H9 (cell line): ENCODE results near the gene VIPR1. TPM values are rescaled to one million over a fixed set of nuclear protein-coding genes. Genes with fewer than 3 reads are reported as not detected.

Experiments used
- DNase-seq: peaks from one replicate; pipeline ENCODE4 v3.0.0-alpha.2; 2017
- H2AFZ ChIP-seq: one replicate; pipeline ENCODE4 v1.6.1; 2013; ENCODE audit warnings: mild to moderate bottlenecking, low read length, control low read depth, moderate library complexity
- H2AK5ac ChIP-seq: 2 replicates; pipeline ENCODE4 v1.6.1; 2013; ENCODE audit warnings: low read length, control low read depth, mixed read lengths; ENCODE audit not compliant: insufficient read length
- H2BK120ac ChIP-seq: one replicate; pipeline ENCODE4 v1.6.1; 2013; ENCODE audit warnings: low read depth, mild to moderate bottlenecking, low read length, control low read depth, inconsistent platforms; ENCODE audit not compliant: poor library complexity, severe bottlenecking
- H2BK12ac ChIP-seq: 2 replicates; pipeline ENCODE4 v1.6.1; 2013; ENCODE audit warnings: low read length, control low read depth, mixed read lengths, low read depth; ENCODE audit not compliant: insufficient read length
- H2BK15ac ChIP-seq: 2 replicates; pipeline ENCODE4 v1.6.1; 2013; ENCODE audit warnings: low read depth, low read length, control low read depth
- H2BK20ac ChIP-seq: one replicate; pipeline ENCODE4 v1.6.1; 2013; ENCODE audit warnings: low read depth, mild to moderate bottlenecking, low read length, control low read depth, inconsistent platforms; ENCODE audit not compliant: poor library complexity, severe bottlenecking
- H2BK5ac ChIP-seq: 2 replicates; pipeline ENCODE4 v1.6.1; 2013; ENCODE audit warnings: low read length, control low read depth, mixed read lengths; ENCODE audit not compliant: insufficient read length
- H3K14ac ChIP-seq: 2 replicates; pipeline ENCODE4 v1.6.1; 2013; ENCODE audit warnings: low read length, control low read depth; ENCODE audit not compliant: insufficient read depth
- H3K18ac ChIP-seq: 2 replicates; pipeline ENCODE4 v1.6.1; 2013; ENCODE audit warnings: low read depth, mild to moderate bottlenecking, mixed read lengths, low read length, control low read depth; ENCODE audit not compliant: insufficient read length
- H3K23ac ChIP-seq: 2 replicates; pipeline ENCODE4 v1.6.1; 2013; ENCODE audit warnings: low read length, control low read depth, mixed read lengths, low read depth; ENCODE audit not compliant: insufficient read length
- H3K23me2 ChIP-seq: 2 replicates; pipeline ENCODE4 v1.6.1; 2013; ENCODE audit warnings: low read depth, mild to moderate bottlenecking, mixed read lengths, low read length, control low read depth; ENCODE audit not compliant: insufficient read length, poor library complexity, severe bottlenecking
- H3K27ac ChIP-seq: 2 replicates; pipeline ENCODE4 v1.5.1; 2013; ENCODE audit warnings: low read length, control low read depth, mixed read lengths, low read depth; ENCODE audit not compliant: insufficient read length
- H3K27me3 ChIP-seq: 2 replicates; pipeline ENCODE4 v1.6.1; 2013; ENCODE audit warnings: low read length, control low read depth, inconsistent platforms; ENCODE audit not compliant: insufficient read depth
- H3K4ac ChIP-seq: 2 replicates; pipeline ENCODE4 v1.6.1; 2013; ENCODE audit warnings: low read depth, mild to moderate bottlenecking, control low read depth, inconsistent platforms, low read length, moderate library complexity
- H3K4me1 ChIP-seq: 2 replicates; pipeline ENCODE4 v1.6.1; 2013; ENCODE audit warnings: low read length, control low read depth, inconsistent platforms; ENCODE audit not compliant: insufficient read depth
- H3K4me2 ChIP-seq: 2 replicates; pipeline ENCODE4 v1.6.1; 2013; ENCODE audit warnings: low read length, control low read depth, mixed read lengths; ENCODE audit not compliant: insufficient read length, insufficient read depth
- H3K56ac ChIP-seq: 2 replicates; pipeline ENCODE4 v1.6.1; 2013; ENCODE audit warnings: low read depth, mild to moderate bottlenecking, mixed read lengths, low read length, control low read depth; ENCODE audit not compliant: insufficient read length
- H3K79me1 ChIP-seq: 2 replicates; pipeline ENCODE4 v1.6.1; 2013; ENCODE audit warnings: low read depth, mild to moderate bottlenecking, moderate library complexity, low read length, control low read depth, inconsistent platforms; ENCODE audit not compliant: insufficient read depth, poor library complexity, severe bottlenecking
- H3K79me2 ChIP-seq: 2 replicates; pipeline ENCODE4 v1.6.1; 2013; ENCODE audit warnings: low read length, control low read depth, inconsistent platforms; ENCODE audit not compliant: insufficient read depth
- H3K9ac ChIP-seq: 2 replicates; pipeline ENCODE4 v1.6.1; 2013; ENCODE audit warnings: low read length, control low read depth, mixed read lengths; ENCODE audit not compliant: insufficient read length; ENCODE audit errors: extremely low read depth
- H3K9me3 ChIP-seq: one replicate; pipeline ENCODE4 v1.6.1; 2013; ENCODE audit warnings: low read depth, low read length, inconsistent platforms; ENCODE audit not compliant: control insufficient read depth
- H3T11ph ChIP-seq: one replicate; pipeline ENCODE4 v1.6.1; 2013; ENCODE audit warnings: mild to moderate bottlenecking, low read length, control low read depth, inconsistent platforms
- H4K20me1 ChIP-seq: one replicate; pipeline ENCODE4 v1.6.1; 2013; ENCODE audit not compliant: control insufficient read depth, insufficient read length, insufficient read depth
- H4K5ac ChIP-seq: 2 replicates; pipeline ENCODE4 v1.6.1; 2013; ENCODE audit warnings: low read depth, mild to moderate bottlenecking, mixed read lengths, low read length, control low read depth; ENCODE audit not compliant: insufficient read length
- H4K8ac ChIP-seq: replicated peaks from 2 replicates; pipeline ENCODE4 v1.6.1; 2013; ENCODE audit warnings: low read length, control low read depth, mixed read lengths, low read depth; ENCODE audit not compliant: insufficient read length
- H4K91ac ChIP-seq: 2 replicates; pipeline ENCODE4 v1.6.1; 2013; ENCODE audit warnings: low read depth, mild to moderate bottlenecking, moderate library complexity, mixed read lengths, low read length, control low read depth; ENCODE audit not compliant: insufficient read length
- H3K27ac Mint-ChIP-seq, 3 experiments: 2 replicates in 2 of 3; 3 replicates in 1 of 3; pipeline ENCODE4 v1.8.0; 2020 to 2021; ENCODE audit warnings: mixed read lengths in 3 of 3, mild to moderate bottlenecking in 1 of 3, moderate library complexity in 1 of 3
- H3K27me3 Mint-ChIP-seq: 2 replicates; pipeline ENCODE4 v1.8.0; 2021; ENCODE audit warnings: low read depth, mild to moderate bottlenecking, moderate library complexity, mixed read lengths
- H3K36me3 Mint-ChIP-seq, 3 experiments: 2 replicates in 2 of 3; 3 replicates in 1 of 3; pipeline ENCODE4 v1.8.0; 2020 to 2021; ENCODE audit warnings: low read depth in 3 of 3, mixed read lengths in 3 of 3; ENCODE audit not compliant: insufficient read depth in 1 of 3
- H3K4me1 Mint-ChIP-seq, 2 experiments: 2 replicates each; pipeline ENCODE4 v1.8.0; 2020; ENCODE audit warnings: mixed read lengths in 2 of 2
- H3K4me3 Mint-ChIP-seq, 2 experiments: 2 replicates in 1 of 2; 3 replicates in 1 of 2; pipeline ENCODE4 v1.8.0; 2020 to 2021; ENCODE audit warnings: mild to moderate bottlenecking in 2 of 2, mixed read lengths in 2 of 2, moderate library complexity in 1 of 2
- H3K9me3 Mint-ChIP-seq, 2 experiments: 2 replicates in 1 of 2; 3 replicates in 1 of 2; pipeline ENCODE4 v1.8.0; 2020; ENCODE audit warnings: mild to moderate bottlenecking in 2 of 2, mixed read lengths in 2 of 2, moderate library complexity in 1 of 2
- WGBS: extraction: QIAGEN DNeasy Blood & Tissue Kit; methylation state at CpG from one replicate; pipeline ENCODE4 v1.1.7; 2013; ENCODE audit warnings: missing lambda C conversion rate, low lambda C conversion rate, mixed read lengths; ENCODE audit not compliant: insufficient read length; ENCODE audit errors: extremely low coverage; 5-methylcytosine and 5-hydroxymethylcytosine counted together
- total RNA-seq: library from RNA; stranded (reverse); gene quantifications from 2 replicates; pipeline ENCODE4 v1.2.1, GENCODE V29; 2021
- TF ChIP-seq, protein P1 (sequence below): fragments of 200-600 bp; sonication (generic); conservative IDR thresholded peaks from 3 replicates; pipeline ENCODE4 v1.8.0; 2021; ENCODE audit warnings: antibody characterized with exemption, mild to moderate bottlenecking

VIPR1 gene
- total RNA-seq, 1 experiment from 2014 or later = 6.5 TPM

DNA sequence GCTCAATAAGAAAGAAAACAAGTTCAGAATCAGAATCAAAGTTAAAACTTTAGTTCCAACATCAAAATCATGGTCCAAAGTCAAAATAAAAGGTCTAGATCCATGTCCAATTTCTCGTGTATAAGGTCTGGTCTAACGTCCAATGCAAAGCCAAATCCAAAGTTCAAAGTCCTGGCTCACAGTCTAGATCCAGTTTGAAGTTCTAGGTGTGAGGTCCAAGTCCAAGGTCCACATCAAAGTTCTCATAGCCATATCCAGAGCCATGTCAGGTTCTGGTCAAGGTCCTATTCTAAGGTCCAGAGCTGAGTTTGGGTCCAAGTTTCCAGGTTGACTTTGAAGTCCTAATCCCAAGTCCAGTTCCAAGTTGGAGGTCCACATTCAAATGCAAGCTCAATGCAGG, 40.7 kb upstream of the VIPR1 start:
- H3K4me1 ChIP-seq = no peaks in the 10 kb centered on the region

More for the DNA sequence above, 40.7 kb upstream of the VIPR1 start:
- Mint-ChIP-seq H3K27ac (no peak overlapping the region), H3K36me3 (no peaks in the 10 kb centered on the region), H3K9me3 (peaks cover 4 to 5% of the 10 kb centered on the region in 2 experiments; a peak in 2 of 5 replicates), H3K4me1 (no peaks in the 10 kb centered on the region), H3K27me3 (peaks cover 13% of the 10 kb centered on the region), H3K4me3 (no peak overlapping the region)
- no peak overlapping the region for H4K8ac ChIP-seq
- no peak overlapping the region for H4K91ac ChIP-seq
- no CpG with 5 or more reads among the region's 2 CpGs for WGBS
- no peak overlapping the region for H3T11ph ChIP-seq
- H3K79me1 ChIP-seq = no peaks in the 10 kb centered on the region
- no peak overlapping the region for H3K9ac ChIP-seq
- no peak overlapping the region for H2BK5ac ChIP-seq
- no peak overlapping the region for H2BK120ac ChIP-seq
- H3K23ac ChIP-seq = no peak overlapping the region
- H3K18ac ChIP-seq = no peak overlapping the region
- no peak overlapping the region for H2BK12ac ChIP-seq
- H4K5ac ChIP-seq = no peak overlapping the region
- no peak overlapping the region for H3K4me2 ChIP-seq
- H3K23me2 ChIP-seq = no peaks in the 10 kb centered on the region
- no peaks in the 10 kb centered on the region for H4K20me1 ChIP-seq
- no peaks in the 10 kb centered on the region for H3K9me3 ChIP-seq
- no peak overlapping the region for H2BK15ac ChIP-seq
- H3K14ac ChIP-seq = no peak overlapping the region
- no peak overlapping the region for H2BK20ac ChIP-seq
- H3K56ac ChIP-seq = no peak overlapping the region
- no peak overlapping the region for H2AFZ ChIP-seq
- H2AK5ac ChIP-seq = no peak overlapping the region
- H3K4ac ChIP-seq = no peak overlapping the region
- TF ChIP-seq, protein P1, sequence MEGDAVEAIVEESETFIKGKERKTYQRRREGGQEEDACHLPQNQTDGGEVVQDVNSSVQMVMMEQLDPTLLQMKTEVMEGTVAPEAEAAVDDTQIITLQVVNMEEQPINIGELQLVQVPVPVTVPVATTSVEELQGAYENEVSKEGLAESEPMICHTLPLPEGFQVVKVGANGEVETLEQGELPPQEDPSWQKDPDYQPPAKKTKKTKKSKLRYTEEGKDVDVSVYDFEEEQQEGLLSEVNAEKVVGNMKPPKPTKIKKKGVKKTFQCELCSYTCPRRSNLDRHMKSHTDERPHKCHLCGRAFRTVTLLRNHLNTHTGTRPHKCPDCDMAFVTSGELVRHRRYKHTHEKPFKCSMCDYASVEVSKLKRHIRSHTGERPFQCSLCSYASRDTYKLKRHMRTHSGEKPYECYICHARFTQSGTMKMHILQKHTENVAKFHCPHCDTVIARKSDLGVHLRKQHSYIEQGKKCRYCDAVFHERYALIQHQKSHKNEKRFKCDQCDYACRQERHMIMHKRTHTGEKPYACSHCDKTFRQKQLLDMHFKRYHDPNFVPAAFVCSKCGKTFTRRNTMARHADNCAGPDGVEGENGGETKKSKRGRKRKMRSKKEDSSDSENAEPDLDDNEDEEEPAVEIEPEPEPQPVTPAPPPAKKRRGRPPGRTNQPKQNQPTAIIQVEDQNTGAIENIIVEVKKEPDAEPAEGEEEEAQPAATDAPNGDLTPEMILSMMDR = no peak
- H3K79me2 ChIP-seq = no peaks in the 10 kb centered on the region
- DNase-seq = no peak
- no peak overlapping the region for H3K27ac ChIP-seq
- H3K27me3 ChIP-seq = no peaks in the 10 kb centered on the region
